Frontal cortex (tissue), 4 donors: ENCODE data around the gene MEX3C. TPM values are rescaled to one million over a fixed set of nuclear protein-coding genes. Genes with fewer than 3 reads are reported as not detected.

Experiments used
- DNase-seq, 2 donors: peaks; one replicate each; pipeline ENCODE4 v3.0.0; 2012; ENCODE audit warnings: low spot score in 2 of 2
- FAIRE-seq: peaks from 2 replicates; lab custom pipeline; 2012; peaks lifted over from hg19 to GRCh38; lab: Jason Lieb, UNC
- total RNA-seq: library from RNA; depleted of rRNA; stranded (reverse); fragments of >200 nt; gene quantifications from one replicate; pipeline ENCODE4 v1.2.3, GENCODE V29; 2014
- donor health status: control.
- donor health status: control.
- donor health status: control.

MEX3C gene
- total RNA-seq, 1 donor from 2014 or later = 97.4 TPM

GRCh38 chr18:51192696-51193095 is 4.8 kb downstream of the MEX3C start:
- FAIRE-seq (no peak), DNase-seq (no peak)

GRCh38 chr18:51192026-51192425 is 5.5 kb downstream of the MEX3C start:
- no peak for FAIRE-seq
- no peak for DNase-seq

GRCh38 chr18:51191128-51191717 is 6.3 kb downstream of the MEX3C start:
- FAIRE-seq (no peak), DNase-seq (no peak)

- FAIRE-seq (no peak), DNase-seq (no peak)
Measured at GRCh38 chr18:51190000-51190399, 7.5 kb downstream of the MEX3C start.

GRCh38 chr18:51188024-51188701 is 9.3 kb downstream of the MEX3C start:
- no peak for DNase-seq
- no peak for FAIRE-seq

GRCh38 chr18:51185075-51185474 is 12.4 kb downstream of the MEX3C start:
- FAIRE-seq (no peak), DNase-seq (no peak)

GRCh38 chr18:51184091-51184457 is 13.4 kb downstream of the MEX3C start:
- FAIRE-seq (no peak), DNase-seq (no peak)

- FAIRE-seq (no peak), DNase-seq (no peak)
Measured at GRCh38 chr18:51183372-51184090, 13.9 kb downstream of the MEX3C start.

GRCh38 chr18:51182824-51183223 is 14.7 kb downstream of the MEX3C start:
- no peak for FAIRE-seq

GRCh38 chr18:51171625-51172259 is 25.7 kb downstream of the MEX3C start:
- FAIRE-seq (no peak), DNase-seq (no peak)

More at GRCh38 chr18:51182824-51183223, 14.7 kb downstream of the MEX3C start:
- DNase-seq = no peak

GRCh38 chr18:51171223-51171622 is 26.3 kb downstream of the MEX3C start:
- no peak for DNase-seq
- no peak for FAIRE-seq

- DNase-seq = no peak
- FAIRE-seq = no peak
Measured at GRCh38 chr18:51170664-51171063, 26.8 kb downstream of the MEX3C start.

GRCh38 chr18:51169731-51170130 is 27.8 kb downstream of the MEX3C start:
- no peak for FAIRE-seq
- DNase-seq = no peak

GRCh38 chr18:51168960-51169662 is 28.4 kb downstream of the MEX3C start:
- DNase-seq (no peak), FAIRE-seq (no peak)

GRCh38 chr18:51168026-51168742 is 29.3 kb downstream of the MEX3C start:
- FAIRE-seq (no peak), DNase-seq (no peak)

GRCh38 chr18:51165296-51165695 is 32.2 kb downstream of the MEX3C start:
- DNase-seq (no peak), FAIRE-seq (no peak)

- FAIRE-seq (no peak), DNase-seq (no peak)
Measured at GRCh38 chr18:51164761-51165281, 32.7 kb downstream of the MEX3C start.

GRCh38 chr18:51164342-51164741 is 33.1 kb downstream of the MEX3C start:
- DNase-seq (no peak), FAIRE-seq (no peak)

- FAIRE-seq = no peak
Measured at GRCh38 chr18:51163543-51163942, 33.9 kb downstream of the MEX3C start.

More at GRCh38 chr18:51163543-51163942, 33.9 kb downstream of the MEX3C start:
- no peak for DNase-seq
